ENCODE data around the gene ERBB4.
A peak's percentile ranks its signal among the peaks of the same experiment; 100 is the strongest.

ERBB4 gene

GRCh38 chr2:211354481-211354880 is 1184.1 kb downstream of the ERBB4 start:
- Histone ChIP-seq H3K36me3 (replicated peaks) (no peaks in the 10 kb centered on the region), H3K9me3 (no peaks in the 10 kb centered on the region), H3K27me3 (ENCODE audit: low read depth) (no peaks in the 10 kb centered on the region), H3K4me3 (no peak overlapping the region), H3K4me1 (peaks cover 6% of the 10 kb centered on the region)
- DNase-seq (ENCODE audit: low spot score in 2 of 2), result no peak
- in situ Hi-C loops (cut with MboI; ENCODE audit: low sequenced_read_pairs), result no loop called here

- H3K4me3 ChIP-seq, result no peak overlapping the region
- H3K27me3 ChIP-seq (ENCODE audit: low read depth), result no peaks in the 10 kb centered on the region
- H3K4me1 ChIP-seq, result no peaks in the 10 kb centered on the region
- H3K36me3 ChIP-seq (replicated peaks), result no peaks in the 10 kb centered on the region
- no peaks in the 10 kb centered on the region for H3K9me3 ChIP-seq
- DNase-seq (ENCODE audit: low spot score in 2 of 2), result no peak
- in situ Hi-C loops (cut with MboI; ENCODE audit: low sequenced_read_pairs), result no loop called here
These were observed 1186.6 kb downstream of the ERBB4 start for GRCh38 chr2:211351987-211352386.

GRCh38 chr2:211349031-211349430 is 1189.6 kb downstream of the ERBB4 start:
- in situ Hi-C loops (cut with MboI; ENCODE audit: low sequenced_read_pairs), result no loop called here
- DNase-seq (ENCODE audit: low spot score in 2 of 2), result no peak
- H3K4me3 ChIP-seq, result no peak overlapping the region
- no peaks in the 10 kb centered on the region for H3K4me1 ChIP-seq
- no peaks in the 10 kb centered on the region for H3K9me3 ChIP-seq
- no peaks in the 10 kb centered on the region for H3K36me3 ChIP-seq (replicated peaks)
- H3K27me3 ChIP-seq (ENCODE audit: low read depth), result no peaks in the 10 kb centered on the region

GRCh38 chr2:211347328-211347727 is 1191.3 kb downstream of the ERBB4 start:
- in situ Hi-C loops (cut with MboI; ENCODE audit: low sequenced_read_pairs), result no loop called here
- no peaks in the 10 kb centered on the region for H3K9me3 ChIP-seq
- no peaks in the 10 kb centered on the region for H3K4me1 ChIP-seq
- no peaks in the 10 kb centered on the region for H3K27me3 ChIP-seq (ENCODE audit: low read depth)
- no peak overlapping the region for H3K4me3 ChIP-seq
- H3K36me3 ChIP-seq (replicated peaks), result no peaks in the 10 kb centered on the region
- peak in 1 of 2 experiments; percentile 16 for DNase-seq (ENCODE audit: low spot score in 2 of 2)

GRCh38 chr2:211344289-211344688 is 1194.3 kb downstream of the ERBB4 start:
- in situ Hi-C loops (cut with MboI; ENCODE audit: low sequenced_read_pairs), result no loop called here
- Histone ChIP-seq H3K36me3 (replicated peaks) (no peaks in the 10 kb centered on the region), H3K9me3 (no peaks in the 10 kb centered on the region), H3K4me1 (no peaks in the 10 kb centered on the region), H3K4me3 (no peak overlapping the region), H3K27me3 (ENCODE audit: low read depth) (no peaks in the 10 kb centered on the region)
- DNase-seq (ENCODE audit: low spot score in 2 of 2), result no peak

GRCh38 chr2:211333377-211333776 is 1205.2 kb downstream of the ERBB4 start:
- peaks cover 12% of the 10 kb centered on the region for H3K4me1 ChIP-seq
- H3K9me3 ChIP-seq, result no peaks in the 10 kb centered on the region
- no peaks in the 10 kb centered on the region for H3K36me3 ChIP-seq (replicated peaks)
- DNase-seq (ENCODE audit: low spot score in 2 of 2), result no peak
- H3K4me3 ChIP-seq, result no peak overlapping the region
- in situ Hi-C loops (cut with MboI; ENCODE audit: low sequenced_read_pairs), result no loop called here
- H3K27me3 ChIP-seq (ENCODE audit: low read depth), result no peaks in the 10 kb centered on the region

- no peak overlapping the region for H3K4me3 ChIP-seq
- no peaks in the 10 kb centered on the region for H3K9me3 ChIP-seq
- H3K27me3 ChIP-seq (ENCODE audit: low read depth), result no peaks in the 10 kb centered on the region
- no peaks in the 10 kb centered on the region for H3K36me3 ChIP-seq (replicated peaks)
- in situ Hi-C loops (cut with MboI; ENCODE audit: low sequenced_read_pairs), result no loop called here
- peak in 1 of 2 experiments; percentile 34 for DNase-seq (ENCODE audit: low spot score in 2 of 2)
- H3K4me1 ChIP-seq, result peaks cover 12% of the 10 kb centered on the region
These were observed 1206.9 kb downstream of the ERBB4 start for GRCh38 chr2:211331736-211332135.

GRCh38 chr2:211329882-211330281 is 1208.7 kb downstream of the ERBB4 start:
- Histone ChIP-seq H3K36me3 (replicated peaks) (no peaks in the 10 kb centered on the region), H3K4me3 (no peak overlapping the region), H3K27me3 (ENCODE audit: low read depth) (no peaks in the 10 kb centered on the region), H3K4me1 (peaks cover 12% of the 10 kb centered on the region), H3K9me3 (no peaks in the 10 kb centered on the region)
- in situ Hi-C loops (cut with MboI; ENCODE audit: low sequenced_read_pairs), result no loop called here
- DNase-seq (ENCODE audit: low spot score in 2 of 2), result no peak

GRCh38 chr2:211329421-211329820 is 1209.2 kb downstream of the ERBB4 start:
- in situ Hi-C loops (cut with MboI; ENCODE audit: low sequenced_read_pairs), result no loop called here

GRCh38 chr2:211328126-211328525 is 1210.5 kb downstream of the ERBB4 start:
- no peak overlapping the region for H3K4me3 ChIP-seq
- H3K36me3 ChIP-seq (replicated peaks), result no peaks in the 10 kb centered on the region
- H3K9me3 ChIP-seq, result no peaks in the 10 kb centered on the region
- peaks cover 12% of the 10 kb centered on the region for H3K4me1 ChIP-seq
- DNase-seq (ENCODE audit: low spot score in 2 of 2), result no peak
- no peaks in the 10 kb centered on the region for H3K27me3 ChIP-seq (ENCODE audit: low read depth)
- in situ Hi-C loops (cut with MboI; ENCODE audit: low sequenced_read_pairs), result no loop called here

More at GRCh38 chr2:211329421-211329820, 1209.2 kb downstream of the ERBB4 start:
- H3K27me3 ChIP-seq (ENCODE audit: low read depth), result no peaks in the 10 kb centered on the region
- H3K4me1 ChIP-seq, result peaks cover 12% of the 10 kb centered on the region
- no peaks in the 10 kb centered on the region for H3K36me3 ChIP-seq (replicated peaks)
- no peak overlapping the region for H3K4me3 ChIP-seq
- H3K9me3 ChIP-seq, result no peaks in the 10 kb centered on the region
- no peak for DNase-seq (ENCODE audit: low spot score in 2 of 2)

Data from HAP-1 (cell line).